Lower lobe of right lung (tissue), 2 donors: ENCODE data around the gene PADI2. TPM values are rescaled to one million over a fixed set of nuclear protein-coding genes. Genes with fewer than 3 reads are reported as not detected.

Experiments
- ATAC-seq, 2 donors: fragments of 200-7000 bp; cut with Tn5 transposase; one replicate each; pipeline ENCODE4 v1.9.1; 2020 to 2022; ENCODE audit warnings: mild to moderate bottlenecking in 2 of 2, moderate library complexity in 2 of 2
- DNase-seq: peaks from one replicate; pipeline ENCODE4 v3.0.0-alpha.2; 2020
- H3K27ac ChIP-seq: fragments of 200-600 bp; one replicate; pipeline ENCODE4 v1.8.0; 2022
- H3K27me3 ChIP-seq: fragments of 200-600 bp; one replicate; pipeline ENCODE4 v1.8.0; 2022; ENCODE audit warnings: low read depth
- H3K36me3 ChIP-seq: fragments of 200-600 bp; one replicate; pipeline ENCODE4 v1.8.0; 2022; ENCODE audit warnings: mild to moderate bottlenecking
- H3K4me1 ChIP-seq: fragments of 200-600 bp; one replicate; pipeline ENCODE4 v1.8.0; 2022
- H3K4me3 ChIP-seq: fragments of 200-600 bp; one replicate; pipeline ENCODE4 v1.8.0; 2022; ENCODE audit warnings: mild to moderate bottlenecking
- H3K9me3 ChIP-seq: fragments of 200-600 bp; one replicate; pipeline ENCODE4 v1.8.0; 2022
- CTCF ChIP-seq: fragments of 200-600 bp; IDR thresholded peaks from one replicate; pipeline ENCODE4 v1.8.0; 2022; ENCODE audit warnings: antibody characterized with exemption, mild to moderate bottlenecking
- intact Hi-C: fragments of 100-400 bp; cut with DNase I; formaldehyde crosslinking; loops from one replicate; pipeline ENCODE4 v1.11.0; 2022
- total RNA-seq: library from RNA; stranded (reverse); fragmentation: NEBNext Ultra II Directional; extraction: Animal tissue kit (Norgen Biotek cat#: 25700); gene quantifications from one replicate; pipeline ENCODE4 v1.2.1, GENCODE V29; 2021
- donor health status: DM: no; HTN: yes; CAD: no; lungs with severe emphysema.

PADI2 gene
- total RNA-seq, 1 donor from 2014 or later = 18.4 TPM

DNA sequence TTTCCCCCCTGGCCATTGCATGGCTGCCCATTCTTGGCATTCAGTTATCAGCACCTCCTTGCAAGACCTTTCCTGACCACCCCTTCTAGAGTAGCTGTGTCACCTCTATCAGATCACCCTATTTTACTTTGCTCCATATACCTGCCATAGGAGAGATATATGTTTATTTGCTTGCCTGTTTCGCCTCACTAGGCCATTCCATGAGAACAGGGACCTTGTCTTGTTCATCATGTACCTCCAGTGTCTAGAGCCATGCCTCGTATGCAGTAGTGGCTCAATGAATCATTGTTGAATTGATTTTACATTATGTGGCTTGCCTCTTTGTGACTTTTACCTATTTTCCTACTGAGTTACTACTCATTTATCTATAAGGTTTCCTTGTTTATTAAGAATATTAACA, 26.4 kb upstream of the PADI2 start:
- H3K4me3 ChIP-seq = no peak overlapping the region
- peaks cover 24% of the 10 kb centered on the region for H3K27me3 ChIP-seq
- DNase-seq (no peak), ATAC-seq (no peak)
- no peaks in the 10 kb centered on the region for H3K4me1 ChIP-seq
- no peaks in the 10 kb centered on the region for H3K36me3 ChIP-seq
- no peak for TF ChIP-seq CTCF
- H3K9me3 ChIP-seq = no peaks in the 10 kb centered on the region
- no peak overlapping the region for H3K27ac ChIP-seq
- intact Hi-C loops = no loop called here

GRCh38 chr1:17143760-17144159, 24.5 kb upstream of the PADI2 start:
- no peak for TF ChIP-seq CTCF
- ATAC-seq = no peak
- no peak for DNase-seq
- H3K4me3 ChIP-seq = no peak overlapping the region
- H3K4me1 ChIP-seq = no peaks in the 10 kb centered on the region
- H3K27me3 ChIP-seq = peaks cover 9% of the 10 kb centered on the region
- intact Hi-C loops = no loop called here
- no peak overlapping the region for H3K27ac ChIP-seq
- no peaks in the 10 kb centered on the region for H3K36me3 ChIP-seq
- no peaks in the 10 kb centered on the region for H3K9me3 ChIP-seq

DNA sequence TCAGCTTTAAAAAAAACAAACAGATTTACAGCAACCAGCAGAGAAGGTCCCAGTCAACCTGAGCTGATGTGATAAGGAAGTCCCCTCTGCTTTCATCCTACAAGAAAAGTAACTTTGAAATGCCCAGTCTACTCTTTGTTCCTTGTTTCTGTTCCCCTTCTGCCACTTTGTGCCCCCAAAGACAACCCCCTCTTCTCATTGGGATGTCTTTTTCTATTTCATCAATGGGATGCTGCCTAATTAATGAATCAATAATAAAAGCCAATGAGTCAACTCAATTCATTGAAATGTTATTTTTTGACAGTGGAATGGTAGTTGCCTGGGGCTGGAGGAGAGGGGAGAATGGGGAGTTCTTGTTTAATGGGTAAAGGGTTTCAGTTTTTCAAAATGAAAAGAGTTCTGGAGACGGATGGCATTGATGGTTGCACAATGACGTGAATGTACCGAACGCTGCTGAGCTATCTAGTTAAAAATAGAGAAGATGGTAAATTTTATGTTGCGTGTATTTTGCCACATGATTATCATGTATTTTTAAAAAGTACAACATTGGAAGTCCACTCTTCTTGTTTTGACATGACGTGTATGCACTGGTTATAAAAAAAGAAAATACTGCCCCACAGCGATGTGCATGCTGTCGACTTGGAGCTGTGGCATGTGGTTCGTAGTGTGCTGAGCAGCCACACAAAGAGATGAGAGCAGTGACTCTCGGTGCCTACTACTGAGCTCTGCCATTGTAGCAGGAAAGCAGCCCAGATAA, 22.4 kb upstream of the PADI2 start:
- Histone ChIP-seq H3K27me3 (peaks cover 4% of the 10 kb centered on the region), H3K4me3 (no peak overlapping the region), H3K4me1 (no peaks in the 10 kb centered on the region), H3K27ac (no peak overlapping the region), H3K9me3 (no peaks in the 10 kb centered on the region), H3K36me3 (no peaks in the 10 kb centered on the region)
- no peak for DNase-seq
- intact Hi-C loops = no loop called here
- peak in 1 of 2 donors; percentile 19 for ATAC-seq
- TF ChIP-seq CTCF = no peak

DNA sequence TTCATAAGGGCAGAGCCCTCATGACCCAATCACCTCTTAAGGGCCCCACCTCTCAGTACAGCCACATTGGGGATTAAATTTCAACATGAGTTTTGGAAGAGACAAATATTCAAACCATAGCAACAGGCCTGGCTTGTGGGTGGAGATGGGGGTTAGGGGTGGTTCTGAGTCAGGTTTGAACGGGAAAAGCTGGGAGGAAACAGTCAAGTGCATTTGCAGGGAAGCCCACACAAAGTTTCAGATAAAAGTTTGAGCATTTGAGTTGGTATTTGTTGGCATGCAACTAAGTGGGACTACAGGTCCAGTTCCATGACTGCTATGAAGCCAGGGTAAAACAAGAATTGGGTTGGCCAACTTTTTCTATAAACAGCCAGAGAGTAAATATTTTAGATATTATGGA, 21.0 kb upstream of the PADI2 start:
- DNase-seq (no peak), ATAC-seq (no peak)
- Histone ChIP-seq H3K36me3 (no peaks in the 10 kb centered on the region), H3K27ac (no peak overlapping the region), H3K27me3 (peaks cover 10% of the 10 kb centered on the region), H3K4me1 (no peaks in the 10 kb centered on the region), H3K4me3 (no peak overlapping the region), H3K9me3 (no peaks in the 10 kb centered on the region)
- TF ChIP-seq CTCF = no peak
- intact Hi-C loops = no loop called here

GRCh38 chr1:17139637-17140036, 20.4 kb upstream of the PADI2 start:
- DNase-seq = no peak
- no peak for ATAC-seq
- no peak for TF ChIP-seq CTCF
- H3K27me3 ChIP-seq = peaks cover 10% of the 10 kb centered on the region
- no peaks in the 10 kb centered on the region for H3K4me1 ChIP-seq
- H3K9me3 ChIP-seq = no peaks in the 10 kb centered on the region
- no peak overlapping the region for H3K4me3 ChIP-seq
- no peak overlapping the region for H3K27ac ChIP-seq
- intact Hi-C loops = no loop called here
- no peaks in the 10 kb centered on the region for H3K36me3 ChIP-seq
